DMS114 treated with DMSO at 0.1 percent for 48 hours (cell line): ENCODE results near the gene TMEM247.

Experiments used
- DNase-seq: peaks from one replicate; lab custom pipeline; 2025; ENCODE audit not compliant: unreplicated experiment; lab: John Stamatoyannopoulos, UW

TMEM247 gene

GRCh38 chr2:46479265-46479664 is at the start of gene TMEM247:
TSS of gene TMEM247 (plus strand) at chr2:46479565.
- no peak for DNase-seq

- DNase-seq, result no peak
Observed at GRCh38 chr2:46430413-46430812, 49.0 kb upstream of the TMEM247 start.

GRCh38 chr2:46430992-46431391 is 48.4 kb upstream of the TMEM247 start:
- no peak for DNase-seq

GRCh38 chr2:46431481-46432235 is 47.7 kb upstream of the TMEM247 start:
- DNase-seq, result no peak

- no peak for DNase-seq
Observed at GRCh38 chr2:46434851-46435273, 44.5 kb upstream of the TMEM247 start.

- DNase-seq, result no peak
Observed at GRCh38 chr2:46435353-46435752, 44.0 kb upstream of the TMEM247 start.

- no peak for DNase-seq
Observed at GRCh38 chr2:46435796-46436360, 43.5 kb upstream of the TMEM247 start.

GRCh38 chr2:46436800-46437199 is 42.6 kb upstream of the TMEM247 start:
- no peak for DNase-seq

- DNase-seq, result no peak
Observed at GRCh38 chr2:46438102-46438501, 41.3 kb upstream of the TMEM247 start.

GRCh38 chr2:46438794-46439193 is 40.6 kb upstream of the TMEM247 start:
- no peak for DNase-seq

GRCh38 chr2:46439582-46439981 is 39.8 kb upstream of the TMEM247 start:
- no peak for DNase-seq

GRCh38 chr2:46441838-46442712 is 37.3 kb upstream of the TMEM247 start:
- no peak for DNase-seq

- no peak for DNase-seq
Observed at GRCh38 chr2:46444732-46445131, 34.6 kb upstream of the TMEM247 start.

- no peak for DNase-seq
Observed at GRCh38 chr2:46445556-46445955, 33.8 kb upstream of the TMEM247 start.

GRCh38 chr2:46446871-46447568 is 32.3 kb upstream of the TMEM247 start:
- no peak for DNase-seq

GRCh38 chr2:46447649-46448048 is 31.7 kb upstream of the TMEM247 start:
- DNase-seq, result no peak

- no peak for DNase-seq
Observed at GRCh38 chr2:46448111-46448510, 31.3 kb upstream of the TMEM247 start.

GRCh38 chr2:46448641-46449040 is 30.7 kb upstream of the TMEM247 start:
- DNase-seq, result no peak

- DNase-seq, result no peak
Observed at GRCh38 chr2:46449700-46450099, 29.7 kb upstream of the TMEM247 start.

- no peak for DNase-seq
Observed at GRCh38 chr2:46451131-46451711, 28.1 kb upstream of the TMEM247 start.

GRCh38 chr2:46456789-46457188 is 22.6 kb upstream of the TMEM247 start:
- DNase-seq, result no peak
